Measurements from ENCODE around the gene HNF1B. TPM values are rescaled to one million over a fixed set of nuclear protein-coding genes. Genes with fewer than 3 reads are reported as not detected.

HNF1B gene
- total RNA-seq, 1 donor from 2014 or later = 0.70 TPM

GRCh38 chr17:37674511-37674910 is 70.3 kb downstream of the HNF1B start:
- intact Hi-C loops (cut with micrococcal nuclease) = no loop called here

GRCh38 chr17:37673386-37673785 is 71.5 kb downstream of the HNF1B start:
- intact Hi-C loops (cut with micrococcal nuclease) = no loop called here

- intact Hi-C loops (cut with micrococcal nuclease) = no loop called here
These were observed 72.2 kb downstream of the HNF1B start for GRCh38 chr17:37672548-37673078.

GRCh38 chr17:37671824-37672547 is 72.9 kb downstream of the HNF1B start:
- intact Hi-C loops (cut with micrococcal nuclease) = no loop called here

GRCh38 chr17:37671028-37671823 is 73.6 kb downstream of the HNF1B start:
- intact Hi-C loops (cut with micrococcal nuclease) = no loop called here

GRCh38 chr17:37667039-37667438 is 77.8 kb downstream of the HNF1B start:
- intact Hi-C loops (cut with micrococcal nuclease) = no loop called here

- intact Hi-C loops (cut with micrococcal nuclease) = no loop called here
These were observed 80.6 kb downstream of the HNF1B start for GRCh38 chr17:37664214-37664613.

- intact Hi-C loops (cut with micrococcal nuclease) = no loop called here
These were observed 82.5 kb downstream of the HNF1B start for GRCh38 chr17:37662353-37662752.

GRCh38 chr17:37661400-37662014 is 83.4 kb downstream of the HNF1B start:
- intact Hi-C loops (cut with micrococcal nuclease) = no loop called here

- intact Hi-C loops (cut with micrococcal nuclease) = no loop called here
These were observed 84.9 kb downstream of the HNF1B start for GRCh38 chr17:37659925-37660324.

GRCh38 chr17:37657202-37657601 is 87.7 kb downstream of the HNF1B start:
- intact Hi-C loops (cut with micrococcal nuclease) = no loop called here

GRCh38 chr17:37651849-37652248 is 93.0 kb downstream of the HNF1B start:
- intact Hi-C loops (cut with micrococcal nuclease) = no loop called here

GRCh38 chr17:37650419-37651003 is 94.3 kb downstream of the HNF1B start:
- intact Hi-C loops (cut with micrococcal nuclease) = no loop called here

- intact Hi-C loops (cut with micrococcal nuclease) = loop anchor here (10.0 kb wide), 2 partner anchors 116 to 146 kb away; no protein-coding TSS in a partner anchor
These were observed 96.3 kb downstream of the HNF1B start for GRCh38 chr17:37648555-37648954.

GRCh38 chr17:37647856-37648255 is 97.0 kb downstream of the HNF1B start:
- intact Hi-C loops (cut with micrococcal nuclease) = loop anchor here (10.0 kb wide), 2 partner anchors 117 to 147 kb away; no protein-coding TSS in a partner anchor

GRCh38 chr17:37643869-37644268 is 101.0 kb downstream of the HNF1B start:
- intact Hi-C loops (cut with micrococcal nuclease) = loop anchor here (1.0 to 10.0 kb wide), 3 partner anchors 35 to 151 kb away; partner anchors contain the start of gene SYNRG

GRCh38 chr17:37643118-37643766 is 101.6 kb downstream of the HNF1B start, which contains the start of gene DDX52:
Gene DDX52, minus strand, starts transcription at chr17:37643446. Its CDS starts 26 bp downstream, at chr17:37643420.
- intact Hi-C loops (cut with micrococcal nuclease) = loop anchor here (1.0 to 10.0 kb wide), 3 partner anchors 34 to 152 kb away; partner anchors contain the start of gene SYNRG

- intact Hi-C loops (cut with micrococcal nuclease) = loop anchor here (1.0 to 10.0 kb wide), 3 partner anchors 33 to 152 kb away; partner anchors contain the start of gene SYNRG
These were observed 102.2 kb downstream of the HNF1B start for GRCh38 chr17:37642681-37643080.

GRCh38 chr17:37640015-37640414 is 104.8 kb downstream of the HNF1B start:
- intact Hi-C loops (cut with micrococcal nuclease) = loop anchor here (10.0 kb wide), 2 partner anchors 125 to 155 kb away; no protein-coding TSS in a partner anchor

- intact Hi-C loops (cut with micrococcal nuclease) = no loop called here
These were observed 106.9 kb downstream of the HNF1B start for GRCh38 chr17:37637956-37638355.

All from T-helper 2 cell treated with Interferon-gamma antibody and Interleukin-4, amounts not matched to agents 100 ng/mL and 5 ng/mL, for 36 hours (primary cell).